Sigmoid colon (tissue), 7 donors: ENCODE measurements around the gene LEO1. TPM values are rescaled to one million over a fixed set of nuclear protein-coding genes. Genes with fewer than 3 reads are reported as not detected.

Experiments used
- DNase-seq: peaks from one replicate; pipeline ENCODE4 v3.0.0-alpha.2; 2019
- H3K27ac ChIP-seq, 4 donors: fragments of 200-600 bp; sonication (generic); one replicate each; pipeline ENCODE4 v1.5.1; 2016 to 2019; ENCODE audit warnings: mild to moderate bottlenecking in 1 of 4
- H3K27me3 ChIP-seq, 3 donors: fragments of 200-600 bp; sonication (generic); one replicate each; pipeline ENCODE4 v1.5.1; 2019; ENCODE audit warnings: mild to moderate bottlenecking in 1 of 3
- H3K36me3 ChIP-seq, 4 donors: fragments of 200-600 bp; sonication (generic); one replicate each; pipeline ENCODE4 v1.5.1; 2016 to 2019
- H3K4me1 ChIP-seq, 4 donors: fragments of 200-600 bp; sonication (generic); one replicate each; pipeline ENCODE4 v1.5.1; 2017 to 2019
- H3K4me3 ChIP-seq, 4 donors: fragments of 200-600 bp; sonication (generic); one replicate each; pipeline ENCODE4 v1.5.1; 2017 to 2019; ENCODE audit warnings: mild to moderate bottlenecking in 2 of 4, moderate library complexity in 1 of 4
- H3K9me3 ChIP-seq, 4 donors: fragments of 200-600 bp in 3 of 4; sonication (generic) in 3 of 4; one replicate each; pipeline versions ENCODE4 v1.5.1 to v1.6.1; 2013 to 2019
- CTCF ChIP-seq, 4 experiments: fragments of 450-650 bp in 3 of 4; fragments of 200-600 bp in 1 of 4; IDR thresholded peaks; one replicate each; pipeline ENCODE4 v1.5.1; 2016 to 2019; ENCODE audit warnings: antibody characterized with exemption in 4 of 4, mild to moderate bottlenecking in 3 of 4, moderate library complexity in 2 of 4
- EP300 ChIP-seq, 4 donors: sonication (generic); formaldehyde crosslinking; IDR thresholded peaks; one replicate each; pipeline ENCODE4 v1.6.1; 2017; ENCODE audit warnings: antibody characterized with exemption in 4 of 4
- POLR2A ChIP-seq, 2 donors: fragments of 450-650 bp; IDR thresholded peaks; one replicate each; pipeline ENCODE4 v1.6.1; 2016; ENCODE audit warnings: antibody characterized with exemption in 2 of 2, mild to moderate bottlenecking in 2 of 2, moderate library complexity in 2 of 2
- POLR2AphosphoS5 ChIP-seq, 4 donors: sonication (generic); formaldehyde crosslinking; IDR thresholded peaks; one replicate each; pipeline ENCODE4 v1.6.1; 2017; ENCODE audit warnings: antibody characterized with exemption in 4 of 4
- WGBS, 2 donors: extraction: QIAGEN DNeasy Blood & Tissue Kit; methylation state at CpG; one replicate each; pipeline ENCODE4 v1.1.7; 2013; 5-methylcytosine and 5-hydroxymethylcytosine counted together
- intact Hi-C: fragments of 100-400 bp; cut with DNase I; formaldehyde crosslinking; loops from one replicate; pipeline ENCODE4 v1.15.1; 2023
- polyA plus RNA-seq, 3 donors: library from polyadenylated mRNA; stranded (reverse); fragments of 200-250 nt; gene quantifications; one replicate each; pipeline ENCODE4 v1.2.3, GENCODE V29; 2013
- total RNA-seq, 4 donors: library from RNA; depleted of rRNA; stranded (reverse); fragments of >200 nt; gene quantifications; one replicate each; pipeline ENCODE4 v1.1.0, GENCODE V29; 2016
- donor health status: healthy with polysubstance abuse.
- donor health status: Bipolar disorder and iron deficiency.
- donor health status: healthy.

The LEO1 gene
- total and polyA plus RNA-seq, 7 donors: 7.4 to 40.0 (median 15.3) TPM

GRCh38 chr15:51982770-51983103 is 11.2 kb upstream of the LEO1 start:
- no peak overlapping the region for H3K4me3 ChIP-seq
- H3K4me1 ChIP-seq: peaks cover 0 to 24% (median 8%) of the 10 kb centered on the region in 4 donors
- H3K27ac ChIP-seq: peak overlapping the region in 2 of 4 donors; percentile 67 to 76
- H3K27me3 ChIP-seq: no peaks in the 10 kb centered on the region
- no peaks in the 10 kb centered on the region for H3K36me3 ChIP-seq
- TF ChIP-seq POLR2AphosphoS5 (IDR thresholded peaks at IDR 0.05): no peak
- TF ChIP-seq CTCF (IDR thresholded peaks at IDR 0.05): no peak
- TF ChIP-seq POLR2A (IDR thresholded peaks at IDR 0.05): no peak
- no peak for TF ChIP-seq EP300 (IDR thresholded peaks at IDR 0.05)
- no peaks in the 10 kb centered on the region for H3K9me3 ChIP-seq
- DNase-seq: no peak
- intact Hi-C loops: no loop called here

GRCh38 chr15:51982013-51982769 is 10.6 kb upstream of the LEO1 start:
- TF ChIP-seq CTCF (IDR thresholded peaks at IDR 0.05): peak in 2 of 4 experiments; percentile 30 to 36
- no peak for TF ChIP-seq POLR2AphosphoS5 (IDR thresholded peaks at IDR 0.05)
- TF ChIP-seq POLR2A (IDR thresholded peaks at IDR 0.05): no peak
- TF ChIP-seq EP300 (IDR thresholded peaks at IDR 0.05): no peak
- intact Hi-C loops: no loop called here
- Histone ChIP-seq H3K27me3 (no peaks in the 10 kb centered on the region), H3K9me3 (no peaks in the 10 kb centered on the region), H3K4me3 (peak overlapping the region in 3 of 4 donors; percentile 9 to 19 (median 12)), H3K36me3 (no peaks in the 10 kb centered on the region), H3K4me1 (peaks cover 0 to 24% (median 8%) of the 10 kb centered on the region in 4 donors), H3K27ac (peak overlapping the region; percentile 15 to 76 (median 68))
- 9 to 10% methylated on average over 7 of the region's 7 CpGs for WGBS, 2 donors
- no peak for DNase-seq

- no peak overlapping the region for H3K27ac ChIP-seq
- H3K4me1 ChIP-seq: peaks cover 0 to 18% (median 11%) of the 10 kb centered on the region in 4 donors
- DNase-seq: no peak
- 94 to 96% methylated on average over 4 of the region's 4 CpGs for WGBS, 2 donors
- no peaks in the 10 kb centered on the region for H3K36me3 ChIP-seq
- H3K9me3 ChIP-seq: no peaks in the 10 kb centered on the region
- intact Hi-C loops: loop anchor here (5.0 kb wide), 1 partner anchor 169 kb away; no protein-coding TSS in a partner anchor
- no peak overlapping the region for H3K4me3 ChIP-seq
- H3K27me3 ChIP-seq: no peaks in the 10 kb centered on the region
- TF ChIP-seq EP300 (IDR thresholded peaks at IDR 0.05) (no peak), CTCF (IDR thresholded peaks at IDR 0.05) (no peak), POLR2A (IDR thresholded peaks at IDR 0.05) (no peak)
Observed at GRCh38 chr15:51973775-51974174, 2.2 kb upstream of the LEO1 start.

- no peaks in the 10 kb centered on the region for H3K9me3 ChIP-seq
- no peaks in the 10 kb centered on the region for H3K36me3 ChIP-seq
- no peaks in the 10 kb centered on the region for H3K27me3 ChIP-seq
- H3K4me3 ChIP-seq: no peak overlapping the region
- no peak for DNase-seq
- intact Hi-C loops: loop anchor here (5.0 kb wide), 1 partner anchor 169 kb away; no protein-coding TSS in a partner anchor
- H3K27ac ChIP-seq: no peak overlapping the region
- H3K4me1 ChIP-seq: peaks cover 0 to 18% (median 11%) of the 10 kb centered on the region in 4 donors
- TF ChIP-seq EP300 (IDR thresholded peaks at IDR 0.05) (no peak), POLR2AphosphoS5 (IDR thresholded peaks at IDR 0.05) (no peak), POLR2A (IDR thresholded peaks at IDR 0.05) (no peak), CTCF (IDR thresholded peaks at IDR 0.05) (no peak)
- 88 to 90% methylated on average over 5 of the region's 5 CpGs for WGBS, 2 donors
Observed at GRCh38 chr15:51973220-51973619, 1.6 kb upstream of the LEO1 start.
